ENCODE measurements around the gene CCDC187.

GRCh38 chr9:136260936-136261472, 42.9 kb downstream of the CCDC187 start:
- TF ChIP-seq RAD21 (conservative IDR thresholded peaks at IDR 0.05) = no peak
- no peak for TF ChIP-seq POLR2AphosphoS5 (IDR thresholded peaks at IDR 0.05)
- TF ChIP-seq, protein P1, sequence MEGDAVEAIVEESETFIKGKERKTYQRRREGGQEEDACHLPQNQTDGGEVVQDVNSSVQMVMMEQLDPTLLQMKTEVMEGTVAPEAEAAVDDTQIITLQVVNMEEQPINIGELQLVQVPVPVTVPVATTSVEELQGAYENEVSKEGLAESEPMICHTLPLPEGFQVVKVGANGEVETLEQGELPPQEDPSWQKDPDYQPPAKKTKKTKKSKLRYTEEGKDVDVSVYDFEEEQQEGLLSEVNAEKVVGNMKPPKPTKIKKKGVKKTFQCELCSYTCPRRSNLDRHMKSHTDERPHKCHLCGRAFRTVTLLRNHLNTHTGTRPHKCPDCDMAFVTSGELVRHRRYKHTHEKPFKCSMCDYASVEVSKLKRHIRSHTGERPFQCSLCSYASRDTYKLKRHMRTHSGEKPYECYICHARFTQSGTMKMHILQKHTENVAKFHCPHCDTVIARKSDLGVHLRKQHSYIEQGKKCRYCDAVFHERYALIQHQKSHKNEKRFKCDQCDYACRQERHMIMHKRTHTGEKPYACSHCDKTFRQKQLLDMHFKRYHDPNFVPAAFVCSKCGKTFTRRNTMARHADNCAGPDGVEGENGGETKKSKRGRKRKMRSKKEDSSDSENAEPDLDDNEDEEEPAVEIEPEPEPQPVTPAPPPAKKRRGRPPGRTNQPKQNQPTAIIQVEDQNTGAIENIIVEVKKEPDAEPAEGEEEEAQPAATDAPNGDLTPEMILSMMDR (IDR thresholded peaks at IDR 0.05; ENCODE audit: poor library complexity, severe bottlenecking) = no peak

Measured in neural cell (in vitro differentiated cells).